Activated CD8-positive, alpha-beta T cell treated with anti-CD3 and anti-CD28 coated beads for 36 hours (primary cell): ENCODE measurements around the gene POU4F3. TPM values are rescaled to one million over a fixed set of nuclear protein-coding genes. Genes with fewer than 3 reads are reported as not detected.

ENCODE experiments used
- ATAC-seq: fragments of 200-7000 bp; cut with Tn5 transposase; one replicate; pipeline ENCODE4 v1.10.0; 2021; ENCODE audit warnings: mild to moderate bottlenecking, moderate library complexity
- CTCF ChIA-PET: fragments of 350-600 bp; sonication (Branson Sonifier 250); formaldehyde crosslinking; loops from one replicate; lab custom pipeline; 2021; ENCODE audit warnings: antibody characterized with exemption; lab: Charles Lee
- POLR2A ChIA-PET: fragments of 350-600 bp; sonication (Branson Sonifier 250); formaldehyde crosslinking; loops from one replicate; lab custom pipeline; 2021; ENCODE audit warnings: antibody characterized with exemption; lab: Charles Lee
- DNase-seq: peaks from one replicate; pipeline ENCODE4 v3.0.0-alpha.2; 2020
- H3K27ac Mint-ChIP-seq: one replicate; pipeline ENCODE4 v1.8.0; 2021; ENCODE audit warnings: mild to moderate bottlenecking, mixed read lengths
- H3K27me3 Mint-ChIP-seq: one replicate; pipeline ENCODE4 v1.8.0; 2021; ENCODE audit warnings: mixed read lengths
- H3K36me3 Mint-ChIP-seq: one replicate; pipeline ENCODE4 v1.8.0; 2021; ENCODE audit warnings: low read depth, mixed read lengths
- H3K4me1 Mint-ChIP-seq: one replicate; pipeline ENCODE4 v1.8.0; 2021; ENCODE audit warnings: low read depth, mixed read lengths
- H3K4me3 Mint-ChIP-seq: one replicate; pipeline ENCODE4 v1.8.0; 2021; ENCODE audit warnings: mild to moderate bottlenecking, moderate library complexity, mixed read lengths
- H3K9me3 Mint-ChIP-seq: one replicate; pipeline ENCODE4 v1.8.0; 2021; ENCODE audit warnings: mixed read lengths
- CTCF ChIP-seq: fragments of 200-600 bp; IDR thresholded peaks from one replicate; pipeline ENCODE4 v1.8.0; 2022; ENCODE audit warnings: antibody characterized with exemption, mild to moderate bottlenecking
- intact Hi-C: fragments of 100-400 bp; cut with micrococcal nuclease; formaldehyde crosslinking; loops from one replicate; pipeline ENCODE4 v1.10.0; 2022
- total RNA-seq, 2 experiments: library from RNA; stranded (reverse); gene quantifications; one replicate each; pipeline ENCODE4 v1.2.3, GENCODE V29; 2021

The POU4F3 gene
- total RNA-seq, 2 experiments from 2014 or later = not detected

- H3K36me3 Mint-ChIP-seq = no peaks in the 10 kb centered on the region
- POLR2A ChIA-PET = no interaction called here
- no peak for TF ChIP-seq CTCF
- no peak for ATAC-seq
- intact Hi-C loops = no loop called here
- CTCF ChIA-PET = no interaction called here
- H3K27me3 Mint-ChIP-seq = peaks cover 87% of the 10 kb centered on the region
- no peak overlapping the region for H3K4me3 Mint-ChIP-seq
- DNase-seq = no peak
- no peak overlapping the region for H3K27ac Mint-ChIP-seq
- no peaks in the 10 kb centered on the region for H3K4me1 Mint-ChIP-seq
- no peaks in the 10 kb centered on the region for H3K9me3 Mint-ChIP-seq
Measured at GRCh38 chr5:146337928-146338327, 711 bp upstream of the POU4F3 start.

- H3K9me3 Mint-ChIP-seq = no peaks in the 10 kb centered on the region
- ChIA-PET CTCF (no interaction called here), POLR2A (no interaction called here)
- no peak overlapping the region for H3K4me3 Mint-ChIP-seq
- peaks cover 3% of the 10 kb centered on the region for H3K4me1 Mint-ChIP-seq
- ATAC-seq = no peak
- H3K27me3 Mint-ChIP-seq = peaks cover 87% of the 10 kb centered on the region
- no peak for TF ChIP-seq CTCF
- intact Hi-C loops = loop anchor here (10.0 kb wide), 1 partner anchor 85 kb away; no protein-coding TSS in a partner anchor
- no peaks in the 10 kb centered on the region for H3K36me3 Mint-ChIP-seq
- DNase-seq = no peak
- no peak overlapping the region for H3K27ac Mint-ChIP-seq
Measured at GRCh38 chr5:146339715-146340259, 1.1 kb downstream of the POU4F3 start.

GRCh38 chr5:146340260-146341081 is 1.8 kb downstream of the POU4F3 start:
- POLR2A ChIA-PET = no interaction called here
- peaks cover 8% of the 10 kb centered on the region for H3K4me1 Mint-ChIP-seq
- DNase-seq = peak; percentile 67
- CTCF ChIA-PET = no interaction called here
- no peak overlapping the region for H3K27ac Mint-ChIP-seq
- peaks cover 87% of the 10 kb centered on the region for H3K27me3 Mint-ChIP-seq
- no peak overlapping the region for H3K4me3 Mint-ChIP-seq
- no peak for TF ChIP-seq CTCF
- intact Hi-C loops = loop anchor here (10.0 kb wide), 1 partner anchor 84 kb away; no protein-coding TSS in a partner anchor
- H3K36me3 Mint-ChIP-seq = no peaks in the 10 kb centered on the region
- no peak for ATAC-seq
- no peaks in the 10 kb centered on the region for H3K9me3 Mint-ChIP-seq

GRCh38 chr5:146341854-146342253 is 3.2 kb downstream of the POU4F3 start:
- no peak for ATAC-seq
- Mint-ChIP-seq H3K27ac (no peak overlapping the region), H3K9me3 (no peaks in the 10 kb centered on the region), H3K36me3 (no peaks in the 10 kb centered on the region), H3K4me3 (no peak overlapping the region), H3K27me3 (peaks cover 89% of the 10 kb centered on the region), H3K4me1 (peaks cover 15% of the 10 kb centered on the region)
- ChIA-PET POLR2A (no interaction called here), CTCF (no interaction called here)
- no peak for DNase-seq
- intact Hi-C loops = loop anchor here (10.0 kb wide), 1 partner anchor 83 kb away; no protein-coding TSS in a partner anchor
- no peak for TF ChIP-seq CTCF

- no peak for ATAC-seq
- no peak for DNase-seq
- CTCF ChIA-PET = no interaction called here
- H3K4me3 Mint-ChIP-seq = no peak overlapping the region
- intact Hi-C loops = loop anchor here (10.0 kb wide), 1 partner anchor 82 kb away; no protein-coding TSS in a partner anchor
- POLR2A ChIA-PET = no interaction called here
- peaks cover 15% of the 10 kb centered on the region for H3K4me1 Mint-ChIP-seq
- H3K27me3 Mint-ChIP-seq = peaks cover 84% of the 10 kb centered on the region
- H3K36me3 Mint-ChIP-seq = no peaks in the 10 kb centered on the region
- no peaks in the 10 kb centered on the region for H3K9me3 Mint-ChIP-seq
- TF ChIP-seq CTCF = no peak
- H3K27ac Mint-ChIP-seq = no peak overlapping the region
Measured at GRCh38 chr5:146342519-146342881, 3.9 kb downstream of the POU4F3 start.
